GM12875 (cell line): ENCODE measurements around the gene INO80E.
A peak's percentile ranks its signal among the peaks of the same experiment; 100 is the strongest.

ENCODE experiments used
- H3K4me3 ChIP-seq: one replicate; pipeline ENCODE4 v1.5.1; 2011; ENCODE audit warnings: low read depth, low read length, control low read depth
- TF ChIP-seq, protein P1 (sequence below): IDR thresholded peaks from 2 replicates; pipeline ENCODE4 v1.5.1; 2011; ENCODE audit warnings: low read depth, mild to moderate bottlenecking, control low read depth, inconsistent platforms, low read length, moderate library complexity, borderline replicate concordance; ENCODE audit not compliant: insufficient read depth

Gene INO80E

DNA sequence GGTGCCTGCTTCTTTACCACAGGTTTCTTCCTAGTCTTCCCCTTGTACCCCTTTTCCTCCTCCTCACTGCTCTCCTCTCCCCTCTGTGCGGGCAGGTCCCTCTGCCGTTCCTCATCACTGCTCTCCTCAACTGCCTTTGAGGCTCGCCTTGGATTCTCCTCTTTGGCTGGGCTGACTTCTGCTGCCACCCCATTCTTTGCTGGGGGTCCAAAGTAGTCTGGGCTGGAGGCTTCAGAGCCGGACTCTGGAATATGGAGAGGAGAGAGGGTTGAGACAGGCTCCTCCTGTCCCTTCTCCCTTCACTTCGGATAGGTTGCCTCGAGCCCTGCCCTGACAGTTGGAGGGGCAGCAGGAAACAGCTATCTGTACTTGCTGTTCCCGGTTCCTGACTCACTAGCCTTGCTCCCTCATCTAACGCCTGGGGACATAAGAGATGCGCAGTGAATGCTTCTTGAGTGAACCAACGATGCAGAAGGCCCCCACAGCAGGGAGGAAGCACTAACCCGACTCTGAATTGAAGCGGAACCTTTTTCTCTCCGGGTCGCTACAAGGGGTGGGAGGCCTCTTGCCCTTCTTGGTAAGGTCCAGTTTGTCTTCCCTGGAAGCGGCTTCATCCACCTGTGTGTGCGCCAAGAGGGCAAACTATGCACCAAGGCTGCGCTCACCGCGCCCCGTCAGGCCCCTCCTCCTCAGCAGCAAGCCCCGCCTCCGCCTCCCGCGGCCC lies 1.3 kb upstream of the INO80E start:
- TF ChIP-seq, protein P1, sequence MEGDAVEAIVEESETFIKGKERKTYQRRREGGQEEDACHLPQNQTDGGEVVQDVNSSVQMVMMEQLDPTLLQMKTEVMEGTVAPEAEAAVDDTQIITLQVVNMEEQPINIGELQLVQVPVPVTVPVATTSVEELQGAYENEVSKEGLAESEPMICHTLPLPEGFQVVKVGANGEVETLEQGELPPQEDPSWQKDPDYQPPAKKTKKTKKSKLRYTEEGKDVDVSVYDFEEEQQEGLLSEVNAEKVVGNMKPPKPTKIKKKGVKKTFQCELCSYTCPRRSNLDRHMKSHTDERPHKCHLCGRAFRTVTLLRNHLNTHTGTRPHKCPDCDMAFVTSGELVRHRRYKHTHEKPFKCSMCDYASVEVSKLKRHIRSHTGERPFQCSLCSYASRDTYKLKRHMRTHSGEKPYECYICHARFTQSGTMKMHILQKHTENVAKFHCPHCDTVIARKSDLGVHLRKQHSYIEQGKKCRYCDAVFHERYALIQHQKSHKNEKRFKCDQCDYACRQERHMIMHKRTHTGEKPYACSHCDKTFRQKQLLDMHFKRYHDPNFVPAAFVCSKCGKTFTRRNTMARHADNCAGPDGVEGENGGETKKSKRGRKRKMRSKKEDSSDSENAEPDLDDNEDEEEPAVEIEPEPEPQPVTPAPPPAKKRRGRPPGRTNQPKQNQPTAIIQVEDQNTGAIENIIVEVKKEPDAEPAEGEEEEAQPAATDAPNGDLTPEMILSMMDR: no peak

DNA sequence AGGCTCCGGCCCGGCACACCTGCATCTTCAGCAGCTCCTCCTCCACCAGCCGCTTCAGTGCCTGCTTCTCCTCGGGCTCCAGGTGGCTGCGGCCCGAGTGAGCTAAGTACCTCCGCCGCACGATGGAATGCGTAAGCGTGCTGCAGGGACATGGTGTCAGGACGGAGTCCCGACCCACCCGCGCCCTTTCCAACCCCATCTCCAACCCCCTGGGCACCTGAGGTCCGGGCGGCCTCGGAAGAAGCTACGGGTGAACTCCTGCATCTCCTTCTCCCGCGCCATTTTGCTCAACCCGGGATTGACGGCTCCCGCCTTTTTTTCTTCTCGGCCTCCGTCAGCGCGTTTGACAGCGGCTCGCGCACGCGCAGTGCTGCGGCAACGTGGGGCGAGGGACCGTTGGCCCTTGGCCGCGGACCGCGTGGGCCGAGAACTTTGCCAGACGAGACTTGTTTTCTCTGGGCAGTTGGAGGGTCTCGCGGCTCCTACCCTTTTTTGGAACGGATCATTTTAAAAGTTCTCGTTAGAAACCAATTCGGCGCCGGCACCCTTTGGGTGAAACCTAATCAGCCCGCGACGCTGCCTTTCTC lies 624 bp upstream of the INO80E start, which contains the start of gene HIRIP3:
Gene HIRIP3 (minus strand): TSS at position 294 of the 587 bp plus-strand sequence. CDS start 12 bp downstream, at position 282.
- TF ChIP-seq, protein P1: no peak

More for the DNA sequence above, 1.3 kb upstream of the INO80E start:
- peak overlapping the region; percentile 67 for H3K4me3 ChIP-seq

DNA sequence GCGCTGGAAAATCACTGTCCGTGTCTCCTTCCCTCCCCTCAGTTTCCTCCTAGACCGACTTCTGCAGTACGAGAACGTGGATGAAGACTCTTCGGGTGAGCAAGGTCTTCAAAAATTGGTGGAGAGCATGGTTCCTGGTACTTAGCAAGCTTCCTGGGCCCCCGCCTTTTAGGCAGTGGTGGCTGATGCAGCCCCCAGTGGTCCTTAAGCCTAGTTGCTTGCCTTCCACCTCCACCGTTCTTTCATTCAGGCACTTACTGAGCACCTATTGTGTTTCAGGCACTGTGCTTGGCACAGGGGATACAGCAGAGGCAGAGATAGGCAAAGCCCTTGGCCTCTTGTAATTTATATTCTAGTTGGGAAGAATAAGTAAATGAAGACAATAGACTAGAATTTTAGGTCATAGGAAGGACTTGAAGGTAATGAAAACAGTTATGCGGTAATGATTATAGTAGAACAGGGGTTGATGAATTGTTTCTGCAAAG lies 767 bp downstream of the INO80E start:
- peak overlapping the region; percentile 67 for H3K4me3 ChIP-seq
- TF ChIP-seq, protein P1: no peak

More for the DNA sequence above, 624 bp upstream of the INO80E start, which contains the start of gene HIRIP3:
- peak within 1 kb of the TSS; percentile 67 for H3K4me3 ChIP-seq

DNA sequence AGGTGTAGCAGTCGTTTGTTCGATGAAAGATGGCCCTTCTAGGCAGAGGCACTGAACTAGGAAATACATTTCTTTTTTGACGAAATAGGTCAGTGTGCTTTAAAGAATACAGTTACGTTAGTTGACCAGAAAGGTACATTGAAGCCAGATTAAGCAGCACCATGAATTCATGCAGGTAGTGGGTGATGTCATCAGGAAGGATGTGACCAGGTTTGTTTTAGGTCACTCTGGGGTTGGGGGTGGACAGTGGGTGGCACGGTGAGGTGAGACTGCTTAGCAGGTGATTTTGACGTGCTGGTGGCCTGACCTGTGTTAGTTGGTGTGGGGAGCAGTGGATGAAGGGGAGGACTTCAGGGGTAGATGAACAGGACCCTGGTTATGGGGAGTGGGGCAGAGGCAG lies 3.6 kb downstream of the INO80E start:
- no peak overlapping the region for H3K4me3 ChIP-seq
- TF ChIP-seq, protein P1: no peak

DNA sequence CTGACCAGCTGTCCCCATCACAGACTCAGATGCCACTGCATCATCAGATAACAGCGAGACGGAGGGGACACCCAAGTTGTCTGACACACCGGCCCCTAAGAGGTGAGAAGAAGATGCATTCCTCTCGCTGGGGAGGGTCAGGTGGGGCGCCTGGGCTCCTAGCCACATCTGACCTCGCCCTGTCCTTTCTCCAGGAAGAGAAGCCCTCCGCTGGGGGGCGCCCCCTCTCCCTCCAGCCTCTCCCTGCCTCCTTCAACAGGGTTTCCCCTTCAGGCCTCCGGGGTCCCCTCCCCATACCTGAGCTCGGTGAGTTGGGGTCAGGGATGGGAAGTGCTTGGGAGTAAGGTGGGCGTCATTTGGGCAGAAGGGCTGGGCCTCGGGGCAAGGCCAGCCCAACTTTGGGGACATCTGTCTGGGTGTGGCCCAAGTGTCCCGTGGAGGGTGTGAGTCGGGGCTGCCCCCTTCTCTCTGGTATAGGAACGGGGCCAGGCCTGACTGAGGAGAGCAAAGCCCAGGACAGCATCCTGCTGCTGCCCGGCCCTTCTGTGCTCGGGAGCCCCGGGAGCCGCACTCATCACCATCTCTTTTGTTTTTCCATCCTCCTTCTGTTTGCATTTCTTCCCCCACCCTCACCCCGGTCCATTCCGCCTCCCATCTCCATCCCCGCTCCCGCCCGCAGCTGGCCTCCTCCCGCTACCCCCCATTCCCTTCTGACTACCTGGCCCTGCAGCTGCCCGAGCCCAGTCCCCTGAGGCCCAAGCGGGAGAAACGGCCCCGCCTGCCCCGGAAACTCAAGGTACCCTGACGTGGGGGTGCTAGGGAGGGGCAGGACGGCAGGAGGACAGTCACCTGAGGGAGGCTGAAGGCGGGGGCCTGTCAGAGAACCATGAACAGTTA lies 4.9 kb downstream of the INO80E start:
- TF ChIP-seq, protein P1: no peak
- H3K4me3 ChIP-seq: no peak overlapping the region

DNA sequence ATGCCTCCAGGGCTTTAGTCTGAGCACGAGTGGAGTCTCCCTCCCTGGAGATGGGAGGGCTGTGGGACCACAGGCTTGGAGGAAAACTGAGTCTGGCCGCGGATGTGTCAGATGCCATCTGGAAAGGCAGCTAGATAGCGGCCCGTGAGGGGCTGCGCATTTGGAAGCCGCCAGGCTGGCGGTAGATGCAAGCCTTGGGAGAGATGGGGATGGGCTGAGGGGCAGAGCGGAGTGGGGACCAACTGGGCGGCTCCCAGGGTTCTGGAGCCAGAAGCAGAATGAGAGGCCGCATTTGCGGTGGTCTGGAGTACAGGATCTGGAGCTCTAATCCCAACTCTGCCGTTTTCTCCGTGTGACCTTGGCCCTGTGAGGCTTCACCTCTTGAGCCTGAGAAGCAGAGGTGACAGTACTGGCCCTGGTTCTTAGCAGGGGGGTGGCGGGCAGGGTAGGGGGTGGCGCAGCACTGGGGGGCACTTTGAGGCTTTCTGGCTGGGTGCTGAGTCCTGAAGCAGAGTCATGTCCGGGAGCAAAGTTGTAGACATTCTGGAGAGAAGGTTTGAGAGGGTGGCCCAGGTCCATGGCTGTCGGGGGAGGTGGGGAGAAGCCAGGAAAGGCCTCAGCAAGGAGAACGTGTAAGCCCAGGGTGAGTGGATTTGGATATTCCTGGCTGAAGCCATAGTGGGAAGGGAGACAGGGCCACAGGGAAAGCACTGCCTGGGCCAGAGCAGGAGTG lies 6.7 kb downstream of the INO80E start:
- TF ChIP-seq, protein P1: no peak
- no peak overlapping the region for H3K4me3 ChIP-seq
